ENCODE measurements around the gene TIAL1.

Gene TIAL1

GRCh38 chr10:119637631-119638030 is 40.9 kb upstream of the TIAL1 start:
- Histone ChIP-seq H2AK5ac (ENCODE audit: low read length) (no peak overlapping the region), H3K4me1 (ENCODE audit: control insufficient read depth in 1 of 2, insufficient read depth in 2 of 2, low read length in 2 of 2) (no peaks in the 10 kb centered on the region), H3K36me3 (ENCODE audit: control insufficient read depth in 1 of 2, insufficient read depth in 2 of 2, low read length in 2 of 2) (no peaks in the 10 kb centered on the region), H3K14ac (ENCODE audit: low read length) (no peak overlapping the region), H3K4me3 (ENCODE audit: low read depth, low read length) (no peak overlapping the region), H3K27ac (ENCODE audit: low read depth, low read length) (no peak overlapping the region), H2BK12ac (ENCODE audit: low read length) (no peak overlapping the region), H4K8ac (ENCODE audit: low read depth, low read length) (no peak overlapping the region), H3K79me2 (ENCODE audit: control insufficient read depth, insufficient read depth, low read length, poor library complexity) (no peaks in the 10 kb centered on the region), H3K4ac (ENCODE audit: low read depth, low read length) (no peak overlapping the region), H3K23ac (ENCODE audit: low read length) (no peak overlapping the region), H3K27me3 (ENCODE audit: insufficient read depth, low read length) (no peaks in the 10 kb centered on the region), H3K4me2 (ENCODE audit: low read length) (no peak overlapping the region), H4K12ac (ENCODE audit: low read depth, low read length) (no peak overlapping the region), H2BK5ac (ENCODE audit: low read depth, low read length, poor library complexity) (no peak overlapping the region), H2BK120ac (ENCODE audit: insufficient read depth, low read length, poor library complexity) (no peak overlapping the region), H3K79me1 (ENCODE audit: low read length) (no peaks in the 10 kb centered on the region), H4K91ac (ENCODE audit: low read depth, low read length) (no peak overlapping the region), H3K9me3 (ENCODE audit: insufficient read depth, low read depth, low read length) (no peaks in the 10 kb centered on the region), H3K9ac (ENCODE audit: low read length) (no peak overlapping the region), H3K18ac (ENCODE audit: low read length) (no peak overlapping the region), H2AFZ (ENCODE audit: insufficient read depth, low read length, poor library complexity) (no peak overlapping the region)
- no peak for DNase-seq
- WGBS (ENCODE audit: extremely low coverage, insufficient coverage, insufficient read length) = no CpG with 5 or more reads among the region's 4 CpGs

GRCh38 chr10:119634219-119634544 is 37.4 kb upstream of the TIAL1 start:
- H2BK12ac ChIP-seq (ENCODE audit: low read length) = no peak overlapping the region
- no peak overlapping the region for H4K8ac ChIP-seq (ENCODE audit: low read depth, low read length)
- no peak overlapping the region for H3K9ac ChIP-seq (ENCODE audit: low read length)
- no peak overlapping the region for H3K4me3 ChIP-seq (ENCODE audit: low read depth, low read length)
- no peak overlapping the region for H2AK5ac ChIP-seq (ENCODE audit: low read length)
- H3K4ac ChIP-seq (ENCODE audit: low read depth, low read length) = no peak overlapping the region
- H2BK5ac ChIP-seq (ENCODE audit: low read depth, low read length, poor library complexity) = no peak overlapping the region
- no peak overlapping the region for H4K91ac ChIP-seq (ENCODE audit: low read depth, low read length)
- H4K12ac ChIP-seq (ENCODE audit: low read depth, low read length) = no peak overlapping the region
- no peak overlapping the region for H3K4me2 ChIP-seq (ENCODE audit: low read length)
- H2AFZ ChIP-seq (ENCODE audit: insufficient read depth, low read length, poor library complexity) = no peak overlapping the region
- H2BK120ac ChIP-seq (ENCODE audit: insufficient read depth, low read length, poor library complexity) = no peak overlapping the region
- no peak overlapping the region for H3K14ac ChIP-seq (ENCODE audit: low read length)
- no peaks in the 10 kb centered on the region for H3K36me3 ChIP-seq (ENCODE audit: control insufficient read depth in 1 of 2, insufficient read depth in 2 of 2, low read length in 2 of 2)
- no peaks in the 10 kb centered on the region for H3K4me1 ChIP-seq (ENCODE audit: control insufficient read depth in 1 of 2, insufficient read depth in 2 of 2, low read length in 2 of 2)
- no peaks in the 10 kb centered on the region for H3K79me2 ChIP-seq (ENCODE audit: control insufficient read depth, insufficient read depth, low read length, poor library complexity)
- no peaks in the 10 kb centered on the region for H3K9me3 ChIP-seq (ENCODE audit: insufficient read depth, low read depth, low read length)
- WGBS (ENCODE audit: extremely low coverage, insufficient coverage, insufficient read length) = no CpG with 5 or more reads among the region's 1 CpG
- H3K18ac ChIP-seq (ENCODE audit: low read length) = no peak overlapping the region
- H3K23ac ChIP-seq (ENCODE audit: low read length) = no peak overlapping the region
- no peaks in the 10 kb centered on the region for H3K27me3 ChIP-seq (ENCODE audit: insufficient read depth, low read length)
- no peak overlapping the region for H3K27ac ChIP-seq (ENCODE audit: low read depth, low read length)
- DNase-seq = no peak
- H3K79me1 ChIP-seq (ENCODE audit: low read length) = no peaks in the 10 kb centered on the region

DNA sequence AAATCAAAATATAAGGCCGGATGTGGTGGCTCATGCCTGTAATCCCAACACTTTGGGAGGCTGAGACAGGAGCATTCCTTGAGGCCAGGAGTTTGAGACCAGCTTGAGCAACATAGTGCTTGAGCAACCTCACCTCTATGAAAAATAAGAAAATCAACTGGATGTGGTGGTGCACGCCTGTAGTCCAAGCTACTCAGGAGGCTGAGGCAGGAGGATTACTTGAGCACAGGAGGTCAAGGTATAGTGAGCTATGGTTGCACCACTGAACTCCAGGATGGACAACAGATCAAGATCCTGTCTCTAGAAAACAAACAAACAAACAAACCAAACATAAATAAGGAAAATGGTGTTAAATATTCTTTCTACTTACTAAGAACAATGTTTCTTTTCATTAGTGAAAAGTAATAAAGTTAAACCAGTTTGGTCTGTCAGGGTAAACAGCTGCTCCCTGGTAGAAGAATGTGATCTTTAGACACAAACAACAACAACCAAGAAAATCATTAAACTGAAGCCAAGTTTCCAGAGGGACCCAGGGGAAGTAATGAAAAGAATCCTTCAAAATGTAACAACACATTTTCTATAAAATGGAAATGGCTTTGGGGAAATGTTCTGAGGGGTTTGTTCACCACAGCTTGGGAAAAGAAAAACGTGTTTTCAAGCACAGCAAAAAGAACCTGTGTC is 36.9 kb upstream of the TIAL1 start:
- H3K4me2 ChIP-seq (ENCODE audit: low read length) = no peak overlapping the region
- H3K79me1 ChIP-seq (ENCODE audit: low read length) = no peaks in the 10 kb centered on the region
- H3K27ac ChIP-seq (ENCODE audit: low read depth, low read length) = no peak overlapping the region
- H4K12ac ChIP-seq (ENCODE audit: low read depth, low read length) = no peak overlapping the region
- H2BK5ac ChIP-seq (ENCODE audit: low read depth, low read length, poor library complexity) = no peak overlapping the region
- no CpG with 5 or more reads among the region's 3 CpGs for WGBS (ENCODE audit: extremely low coverage, insufficient coverage, insufficient read length)
- no peaks in the 10 kb centered on the region for H3K9me3 ChIP-seq (ENCODE audit: insufficient read depth, low read depth, low read length)
- H2AK5ac ChIP-seq (ENCODE audit: low read length) = no peak overlapping the region
- H3K4ac ChIP-seq (ENCODE audit: low read depth, low read length) = no peak overlapping the region
- H3K4me3 ChIP-seq (ENCODE audit: low read depth, low read length) = no peak overlapping the region
- no peak overlapping the region for H3K9ac ChIP-seq (ENCODE audit: low read length)
- no peak overlapping the region for H3K14ac ChIP-seq (ENCODE audit: low read length)
- no peak overlapping the region for H4K8ac ChIP-seq (ENCODE audit: low read depth, low read length)
- H3K79me2 ChIP-seq (ENCODE audit: control insufficient read depth, insufficient read depth, low read length, poor library complexity) = no peaks in the 10 kb centered on the region
- no peak overlapping the region for H3K18ac ChIP-seq (ENCODE audit: low read length)
- H2BK12ac ChIP-seq (ENCODE audit: low read length) = no peak overlapping the region
- H3K4me1 ChIP-seq (ENCODE audit: control insufficient read depth in 1 of 2, insufficient read depth in 2 of 2, low read length in 2 of 2) = no peaks in the 10 kb centered on the region
- no peak overlapping the region for H3K23ac ChIP-seq (ENCODE audit: low read length)
- DNase-seq = no peak
- no peaks in the 10 kb centered on the region for H3K36me3 ChIP-seq (ENCODE audit: control insufficient read depth in 1 of 2, insufficient read depth in 2 of 2, low read length in 2 of 2)
- no peaks in the 10 kb centered on the region for H3K27me3 ChIP-seq (ENCODE audit: insufficient read depth, low read length)
- no peak overlapping the region for H4K91ac ChIP-seq (ENCODE audit: low read depth, low read length)
- H2BK120ac ChIP-seq (ENCODE audit: insufficient read depth, low read length, poor library complexity) = no peak overlapping the region
- H2AFZ ChIP-seq (ENCODE audit: insufficient read depth, low read length, poor library complexity) = no peak overlapping the region

DNA sequence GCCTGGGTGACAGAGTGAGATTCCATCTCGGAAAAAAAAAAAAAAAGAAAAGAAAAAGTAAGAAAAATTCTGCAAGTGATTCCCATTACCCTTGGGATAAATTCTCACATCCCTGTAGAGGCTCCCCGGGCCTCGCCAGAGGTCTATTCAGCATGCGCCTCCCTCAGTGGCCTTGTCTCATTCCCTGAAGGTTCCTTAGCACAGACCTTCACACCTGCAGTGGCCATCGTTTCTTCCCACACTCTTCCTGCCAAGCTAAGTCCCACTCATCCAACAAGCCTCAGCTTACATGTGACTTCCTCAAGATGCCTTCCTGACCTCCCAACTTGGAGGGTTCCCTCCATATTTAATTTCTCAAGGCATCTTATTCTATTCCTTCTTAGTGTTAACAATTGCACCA is 33.5 kb upstream of the TIAL1 start:
- Histone ChIP-seq H3K79me2 (ENCODE audit: control insufficient read depth, insufficient read depth, low read length, poor library complexity) (no peaks in the 10 kb centered on the region), H2BK12ac (ENCODE audit: low read length) (no peak overlapping the region), H4K91ac (ENCODE audit: low read depth, low read length) (no peak overlapping the region), H3K23ac (ENCODE audit: low read length) (no peak overlapping the region), H3K18ac (ENCODE audit: low read length) (no peak overlapping the region), H3K9me3 (ENCODE audit: insufficient read depth, low read depth, low read length) (no peaks in the 10 kb centered on the region), H3K4me3 (ENCODE audit: low read depth, low read length) (no peak overlapping the region), H3K4ac (ENCODE audit: low read depth, low read length) (no peak overlapping the region), H2BK120ac (ENCODE audit: insufficient read depth, low read length, poor library complexity) (no peak overlapping the region), H3K27me3 (ENCODE audit: insufficient read depth, low read length) (no peaks in the 10 kb centered on the region), H3K9ac (ENCODE audit: low read length) (no peak overlapping the region), H3K79me1 (ENCODE audit: low read length) (no peaks in the 10 kb centered on the region), H3K14ac (ENCODE audit: low read length) (no peak overlapping the region), H3K4me1 (ENCODE audit: control insufficient read depth in 1 of 2, insufficient read depth in 2 of 2, low read length in 2 of 2) (no peaks in the 10 kb centered on the region), H4K8ac (ENCODE audit: low read depth, low read length) (no peak overlapping the region), H4K12ac (ENCODE audit: low read depth, low read length) (no peak overlapping the region), H3K27ac (ENCODE audit: low read depth, low read length) (no peak overlapping the region), H2BK5ac (ENCODE audit: low read depth, low read length, poor library complexity) (no peak overlapping the region), H3K36me3 (ENCODE audit: control insufficient read depth in 1 of 2, insufficient read depth in 2 of 2, low read length in 2 of 2) (no peaks in the 10 kb centered on the region), H3K4me2 (ENCODE audit: low read length) (no peak overlapping the region), H2AK5ac (ENCODE audit: low read length) (no peak overlapping the region), H2AFZ (ENCODE audit: insufficient read depth, low read length, poor library complexity) (no peak overlapping the region)
- no peak for DNase-seq
- WGBS (ENCODE audit: extremely low coverage, insufficient coverage, insufficient read length) = no CpG with 5 or more reads among the region's 5 CpGs
